GM19193 (cell line): Measurements from ENCODE around the gene PRPH.

Source experiments
- POLR2A ChIP-seq: IDR thresholded peaks from 4 replicates; pipeline ENCODE4 v1.6.1; 2011; ENCODE audit not compliant: insufficient read depth, insufficient read length; ENCODE audit errors: extremely low read depth

PRPH gene

DNA sequence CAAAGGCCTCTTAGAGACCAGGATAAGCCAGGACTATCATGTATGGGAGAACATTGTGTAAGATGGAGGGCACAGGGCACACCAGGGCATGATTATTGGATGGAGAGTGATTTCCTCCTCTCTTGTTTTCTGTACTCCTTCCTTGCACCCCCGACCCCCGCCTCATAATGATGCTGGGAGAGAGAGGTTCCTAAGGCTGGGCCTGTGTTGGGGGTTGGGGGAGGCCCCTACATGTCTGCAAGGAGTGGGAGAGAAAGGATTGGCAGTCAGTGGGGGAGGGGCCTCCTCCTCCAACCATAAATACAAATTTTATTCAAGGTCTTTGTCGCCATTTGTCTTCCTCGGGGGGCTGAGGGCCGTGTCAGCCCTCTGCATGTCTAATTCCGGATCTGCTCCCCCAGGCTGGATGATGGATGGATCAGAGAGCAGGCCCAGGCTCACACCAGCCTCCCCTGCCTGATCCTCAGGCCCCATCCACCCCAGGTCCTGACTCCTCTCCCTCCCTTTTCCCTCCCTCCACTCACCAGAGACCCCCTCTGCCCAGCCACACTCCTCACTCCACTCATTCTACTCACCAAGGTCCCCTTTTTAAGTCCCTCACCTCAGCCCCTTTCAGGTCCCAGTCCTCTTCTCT lies 44.0 kb downstream of the PRPH start:
- TF ChIP-seq POLR2A = no peak

DNA sequence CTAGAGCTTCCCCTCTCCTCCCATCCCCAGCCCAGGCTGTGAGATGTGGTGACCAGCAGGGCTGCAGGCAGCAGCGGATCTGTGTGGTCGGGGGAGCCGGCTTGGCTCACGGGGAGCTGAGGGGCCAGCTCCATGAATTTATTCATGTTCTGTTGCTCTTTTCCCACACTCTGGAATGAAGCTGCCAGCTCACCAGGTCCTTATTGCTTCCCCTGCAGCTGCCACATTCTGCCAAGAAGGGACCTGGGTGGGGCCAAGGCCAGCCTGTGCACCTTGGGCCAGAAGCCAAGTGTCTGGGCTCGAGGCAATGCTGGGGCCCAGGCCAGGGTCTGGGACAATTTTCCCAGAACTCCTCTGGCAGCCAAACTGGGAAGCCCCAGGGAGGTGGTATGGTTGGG lies 44.5 kb downstream of the PRPH start:
- TF ChIP-seq POLR2A = no peak

- TF ChIP-seq POLR2A = no peak
Measured at GRCh38 chr12:49340095-49340870, 45.3 kb downstream of the PRPH start.

- no peak for TF ChIP-seq POLR2A
Measured at GRCh38 chr12:49340971-49341776, 46.2 kb downstream of the PRPH start.

GRCh38 chr12:49341777-49342065 lies 46.8 kb downstream of the PRPH start:
- no peak for TF ChIP-seq POLR2A

- TF ChIP-seq POLR2A = no peak
Measured at GRCh38 chr12:49342066-49342913, 47.3 kb downstream of the PRPH start.

- TF ChIP-seq POLR2A = no peak
Measured at GRCh38 chr12:49342914-49343731, 48.2 kb downstream of the PRPH start.

GRCh38 chr12:49344486-49345050 lies 49.6 kb downstream of the PRPH start:
- TF ChIP-seq POLR2A = no peak

DNA sequence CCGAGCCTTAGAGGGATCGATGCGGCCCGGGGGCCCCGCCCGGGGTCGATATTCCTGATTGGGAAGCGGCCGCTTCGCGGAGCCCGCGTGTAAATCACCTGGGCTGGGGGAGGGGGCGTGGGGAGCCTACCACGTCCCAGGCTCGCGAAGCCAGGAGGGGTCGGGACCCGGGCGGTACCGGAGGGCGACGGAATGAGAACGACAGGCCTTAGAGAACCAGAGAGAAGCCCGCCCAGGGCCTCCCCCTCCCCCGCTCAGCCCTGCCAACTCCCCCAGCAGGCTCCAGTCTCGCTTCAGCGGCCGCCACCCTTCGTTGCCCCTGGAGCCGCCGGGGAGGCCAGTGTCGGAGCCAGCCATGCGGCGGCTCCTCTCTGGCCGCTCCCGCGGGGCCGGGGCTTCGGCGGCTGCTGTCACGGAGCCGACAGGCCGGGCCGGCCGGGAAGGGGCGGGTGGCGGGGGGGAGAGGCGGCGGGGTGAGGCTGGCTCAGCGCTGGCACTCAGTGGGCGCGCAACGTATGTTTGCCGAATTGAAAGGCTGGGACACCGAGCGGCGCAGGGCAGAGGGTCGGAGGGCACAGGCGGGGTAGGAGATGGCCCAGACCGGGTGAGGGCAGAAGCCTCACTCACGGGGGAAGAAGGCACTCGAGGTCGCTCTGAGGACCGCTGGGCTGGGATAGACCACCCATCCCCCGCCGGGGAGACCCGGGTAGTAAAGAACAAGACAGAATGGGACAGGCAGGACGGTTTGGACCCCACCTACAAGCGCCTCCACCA lies 50.3 kb downstream of the PRPH start:
- no peak for TF ChIP-seq POLR2A

GRCh38 chr12:49345825-49346658 lies 51.1 kb downstream of the PRPH start:
- no peak for TF ChIP-seq POLR2A

- TF ChIP-seq POLR2A = no peak
Measured at GRCh38 chr12:49346659-49347310, 51.8 kb downstream of the PRPH start, which contains the start of gene DNAJC22. Gene DNAJC22 (plus strand): TSS chr12:49346888. CDS start chr12:49348873, 1,985 bp downstream.
